GM18951 (cell line): ENCODE measurements around the gene AICDA.
"Not testable (repeated sequence)": the region's sequence is repeated elsewhere in the genome, so short reads cannot be mapped to it uniquely, and the experiment has no call there.

Experiments
- POLR2A ChIP-seq: IDR thresholded peaks from 4 replicates; pipeline ENCODE4 v1.6.1; 2011; ENCODE audit warnings: mild to moderate bottlenecking; ENCODE audit not compliant: insufficient read length, insufficient read depth; ENCODE audit errors: extremely low read depth
- in situ Hi-C: fragments of 300-500 bp; cut with MboI; formaldehyde crosslinking; loops from one replicate; pipeline ENCODE4 v1.12.0; 2022; ENCODE audit warnings: low sequenced_read_pairs, mixed read lengths, inconsistent platforms; ENCODE audit not compliant: unreplicated experiment

The AICDA gene

DNA sequence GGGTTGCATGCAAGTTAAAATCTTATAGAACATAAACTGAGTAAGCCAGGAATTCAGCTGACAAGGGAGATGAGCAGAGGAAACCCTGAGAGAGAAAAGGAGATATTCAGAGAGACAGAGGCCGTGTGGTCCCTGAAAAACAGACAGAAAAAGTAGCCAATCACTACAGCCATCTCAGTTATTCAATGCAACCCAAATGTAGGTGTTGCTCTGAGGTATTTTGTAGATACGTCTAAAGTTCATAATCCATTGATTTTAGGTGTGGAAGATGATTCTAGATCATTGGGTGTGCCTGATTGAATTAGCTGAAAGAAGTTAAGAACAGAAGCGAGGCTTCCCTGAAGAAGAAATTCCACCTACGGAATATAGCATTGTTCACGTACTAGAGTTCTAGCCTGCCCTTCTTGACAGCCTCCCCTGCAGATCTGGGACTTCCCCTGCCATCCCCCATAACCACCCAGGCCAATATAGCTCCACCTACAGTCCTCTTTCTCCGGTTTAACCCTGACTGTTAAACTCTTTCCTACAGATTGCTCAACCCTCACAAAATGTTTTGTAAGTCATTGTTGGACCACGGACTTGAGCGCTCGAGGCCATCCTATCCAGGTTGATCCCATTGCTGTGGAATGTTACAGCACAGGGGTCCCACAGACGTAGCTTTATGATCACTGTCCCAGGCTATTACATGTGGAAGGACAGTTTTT lies 21.7 kb downstream of the AICDA start:
- no peak for TF ChIP-seq POLR2A

DNA sequence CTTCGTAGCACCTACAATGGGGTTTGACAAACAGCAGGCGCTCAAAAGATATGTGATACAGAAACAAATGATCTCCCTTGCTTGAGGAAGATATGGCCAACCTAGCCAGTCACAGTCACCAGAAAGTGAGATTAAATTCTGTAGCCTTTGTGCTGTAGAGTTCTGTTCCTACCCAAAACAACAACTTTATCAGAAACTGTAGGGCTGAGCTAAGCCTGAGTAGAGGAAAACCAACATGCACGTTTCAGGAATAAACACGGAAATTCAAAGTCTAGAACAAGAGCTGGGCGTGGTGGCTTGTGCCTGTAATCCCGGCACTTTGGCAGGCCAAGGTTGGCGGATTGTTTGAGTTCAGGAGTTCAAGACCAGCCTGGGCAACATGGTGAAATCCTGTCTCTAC lies 23.0 kb downstream of the AICDA start:
- in situ Hi-C loops, result no loop called here
- no peak for TF ChIP-seq POLR2A

More for the DNA sequence above, 21.7 kb downstream of the AICDA start:
- in situ Hi-C loops, result no loop called here

DNA sequence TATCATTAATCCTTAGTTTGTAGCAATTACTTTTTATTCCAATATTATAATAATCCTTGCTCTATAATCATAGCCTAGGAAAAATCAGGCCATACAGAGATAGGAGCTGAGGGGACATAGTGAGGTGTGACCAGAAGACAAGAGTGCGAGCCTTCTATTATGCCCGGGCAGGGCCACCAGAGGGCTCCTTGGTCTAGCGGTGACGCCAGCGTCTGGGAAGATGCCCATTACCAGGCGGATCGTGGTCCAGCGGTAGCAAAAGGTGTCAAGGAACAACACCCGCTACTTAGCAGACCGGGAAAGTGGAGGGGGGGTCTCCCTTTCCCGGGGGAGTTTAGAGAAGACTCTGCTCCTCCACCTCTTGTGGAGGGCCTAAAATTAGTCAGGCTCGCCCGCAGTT lies 28.2 kb downstream of the AICDA start:
- in situ Hi-C loops, result not testable (repeated sequence)

DNA sequence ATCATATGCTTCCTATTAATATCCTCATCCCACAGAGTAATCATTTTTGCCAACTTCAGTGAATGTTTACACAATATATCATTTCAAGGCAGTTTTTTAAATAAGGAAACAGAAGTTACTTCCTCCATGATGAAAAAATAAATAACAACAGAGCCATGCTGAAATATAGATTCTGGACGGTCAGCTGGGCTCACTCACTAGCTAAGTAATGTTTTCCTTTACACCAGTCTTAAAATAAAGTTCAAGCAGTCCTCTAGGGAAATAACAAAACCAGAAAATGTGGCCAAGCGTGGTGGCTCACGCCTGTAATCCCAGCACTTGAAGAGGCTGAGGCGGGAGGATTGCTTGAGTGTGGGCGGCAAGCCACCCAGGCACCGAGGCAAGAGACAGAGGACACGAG lies 28.7 kb downstream of the AICDA start:
- TF ChIP-seq POLR2A, result no peak
- in situ Hi-C loops, result no loop called here

DNA sequence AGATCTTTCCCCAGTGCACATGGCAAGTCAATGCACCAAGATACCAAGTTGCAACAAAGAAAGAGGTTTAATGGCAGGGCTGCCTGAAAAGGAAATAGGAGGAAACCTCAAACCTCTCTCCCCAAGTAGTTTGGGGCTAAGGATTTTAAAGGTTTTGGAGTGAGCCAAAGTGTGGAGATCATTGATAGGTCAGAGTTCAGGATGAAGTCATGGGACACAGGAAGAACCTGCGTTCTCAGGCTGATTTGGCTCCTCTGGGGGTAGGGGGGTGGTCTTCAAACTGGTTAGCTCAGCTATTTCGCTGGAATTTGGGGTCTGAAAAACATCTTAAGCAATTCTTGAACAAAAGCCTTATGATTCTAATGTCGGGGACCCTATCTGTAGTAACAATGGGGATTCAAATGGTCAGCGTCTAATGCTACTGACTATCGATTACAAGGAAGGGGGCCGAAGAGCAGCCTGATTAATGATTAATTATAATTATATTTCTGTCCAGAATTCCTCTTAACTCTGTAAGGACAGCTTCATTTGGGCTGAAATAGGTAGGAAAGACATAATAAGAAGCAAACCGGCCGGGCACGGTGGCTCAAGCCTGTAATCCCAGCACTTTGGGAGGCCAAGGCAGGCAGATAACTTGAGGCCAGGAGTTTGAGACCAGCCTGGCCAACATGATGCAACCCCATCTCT lies 31.4 kb downstream of the AICDA start:
- in situ Hi-C loops, result no loop called here
- no peak for TF ChIP-seq POLR2A

DNA sequence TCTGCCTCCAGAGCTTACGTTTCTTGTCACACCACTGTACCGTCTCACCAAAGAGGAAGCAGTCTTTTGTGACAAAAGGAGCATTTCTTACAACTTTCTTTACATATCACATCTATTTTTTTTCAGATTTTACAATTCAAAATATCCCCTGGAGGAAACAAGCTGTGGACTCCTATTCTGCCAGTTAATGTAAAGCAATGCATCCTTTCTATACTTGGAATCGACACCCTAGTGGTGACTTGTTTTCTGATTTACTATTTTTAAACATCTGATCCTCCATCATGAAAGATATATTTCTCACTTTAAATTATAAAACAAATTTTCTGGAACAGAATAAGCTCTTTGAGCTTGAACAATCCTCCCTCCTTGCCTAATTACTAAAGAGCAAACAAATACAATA lies 34.8 kb downstream of the AICDA start:
- in situ Hi-C loops, result no loop called here

DNA sequence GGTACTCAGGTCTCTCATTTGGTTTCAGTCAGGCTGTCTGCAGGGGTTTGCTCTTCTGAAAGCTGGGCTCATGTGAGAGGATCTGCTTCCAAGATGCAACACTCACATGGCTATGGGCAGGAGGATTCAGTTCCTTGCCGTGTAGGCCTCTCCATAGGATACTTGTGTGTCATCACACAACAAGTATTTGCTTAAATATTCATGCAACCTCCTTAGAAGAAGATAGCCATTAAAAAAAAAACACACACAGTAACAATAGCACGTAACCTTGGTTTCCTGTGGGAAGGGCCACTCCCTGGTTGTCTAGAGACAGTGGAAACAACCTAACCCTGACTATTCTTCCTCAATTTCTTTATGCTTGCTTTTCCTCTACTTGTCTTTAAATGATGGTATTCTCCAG lies 40.2 kb downstream of the AICDA start:
- no peak for TF ChIP-seq POLR2A
- in situ Hi-C loops, result no loop called here

More for the DNA sequence above, 34.8 kb downstream of the AICDA start:
- no peak for TF ChIP-seq POLR2A

DNA sequence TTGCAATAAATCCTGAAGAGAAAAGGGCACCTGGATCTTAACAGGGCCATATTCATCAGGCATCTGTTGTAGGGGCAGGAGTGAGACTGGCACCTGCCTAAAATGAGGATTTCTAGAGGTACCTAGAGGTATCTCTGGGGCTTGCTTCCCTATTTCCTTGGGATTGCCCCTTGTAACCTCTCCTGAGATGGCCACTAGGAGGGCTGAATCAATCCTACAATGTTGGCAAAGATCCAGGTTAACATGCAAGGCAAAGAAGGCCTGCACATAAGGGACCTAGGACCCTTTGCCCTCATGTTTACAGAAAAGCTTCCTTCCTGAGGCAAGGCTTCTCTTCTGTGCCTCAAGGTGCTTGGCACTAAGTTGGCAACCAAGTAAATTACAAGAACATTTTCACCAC lies 46.1 kb downstream of the AICDA start:
- TF ChIP-seq POLR2A, result no peak
- in situ Hi-C loops, result no loop called here

DNA sequence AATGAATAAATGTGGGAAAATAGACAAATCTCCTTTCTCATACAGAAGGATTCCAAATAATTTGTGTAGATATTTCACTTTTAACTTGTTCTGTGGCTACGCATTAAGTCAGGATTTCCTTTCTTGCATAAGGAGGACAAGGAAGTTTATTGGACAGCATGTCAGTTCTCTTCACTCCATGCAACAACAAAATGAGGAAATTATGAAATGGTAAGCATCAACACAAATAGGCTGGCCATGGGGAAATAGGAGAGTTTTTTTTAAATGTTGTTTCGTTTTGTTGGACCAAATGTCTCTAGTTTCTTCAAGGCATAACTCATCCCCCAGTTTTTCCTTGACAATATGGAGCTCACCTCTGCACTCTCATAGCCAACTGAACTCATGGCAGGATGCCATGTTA lies 46.6 kb downstream of the AICDA start:
- in situ Hi-C loops, result not testable (repeated sequence)

DNA sequence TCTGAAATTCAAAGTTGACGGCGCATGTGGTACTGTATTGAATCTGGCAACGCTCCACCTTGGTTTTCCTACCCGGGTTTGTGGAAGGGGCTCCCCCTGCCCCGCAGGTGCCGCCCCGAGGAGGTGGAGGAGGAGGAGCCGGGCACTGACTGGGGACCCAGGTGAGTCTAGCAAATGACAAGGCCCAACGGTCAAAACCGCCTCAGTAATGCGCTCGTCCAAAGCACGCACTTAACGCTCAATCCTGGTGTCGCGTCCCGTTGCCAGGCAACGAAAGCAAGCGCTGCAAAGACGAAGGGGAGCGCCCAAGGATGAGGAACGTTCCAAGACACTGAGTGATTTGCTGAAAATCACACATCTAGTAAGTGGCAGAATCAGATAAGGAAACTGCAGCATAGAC lies 48.0 kb downstream of the AICDA start:
- no peak for TF ChIP-seq POLR2A
- in situ Hi-C loops, result no loop called here

DNA sequence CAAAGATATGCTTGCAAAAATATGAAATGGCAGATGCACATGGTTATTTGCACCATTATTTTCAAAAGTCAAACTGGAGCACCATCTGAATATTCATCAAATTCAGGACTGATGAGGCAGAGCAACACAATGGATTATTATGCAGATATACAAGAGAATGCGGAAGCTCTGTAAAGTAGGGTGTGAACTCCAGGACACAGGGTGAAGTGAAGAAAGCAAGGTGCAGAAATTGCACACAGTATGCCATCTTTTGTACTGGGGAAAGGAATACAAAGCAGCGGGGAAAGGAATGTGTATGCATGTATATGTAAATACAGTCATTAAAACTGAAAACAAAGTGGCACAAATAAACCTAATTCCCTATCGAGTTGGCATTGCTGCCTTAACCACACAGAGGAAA lies 49.3 kb downstream of the AICDA start:
- in situ Hi-C loops, result no loop called here
- no peak for TF ChIP-seq POLR2A

DNA sequence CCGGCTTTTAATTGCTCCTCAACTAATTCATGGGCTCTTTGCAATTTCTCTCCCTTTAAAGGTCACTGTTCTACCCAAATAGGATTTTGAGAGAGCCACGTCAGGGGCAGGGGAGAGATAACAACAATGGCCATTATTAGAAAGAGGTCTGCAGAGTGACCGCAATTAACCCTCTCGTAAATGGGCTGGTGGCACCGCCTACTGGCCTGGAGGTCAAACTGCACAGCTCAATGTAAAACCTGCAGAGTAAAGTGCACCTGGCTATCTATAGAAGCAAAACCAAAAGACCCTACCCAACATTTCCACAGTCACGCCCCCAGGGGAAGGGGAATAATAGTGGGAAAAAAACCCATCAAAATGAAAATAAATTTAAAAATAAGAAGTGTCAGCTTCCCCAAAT lies 50.3 kb downstream of the AICDA start:
- TF ChIP-seq POLR2A, result no peak

DNA sequence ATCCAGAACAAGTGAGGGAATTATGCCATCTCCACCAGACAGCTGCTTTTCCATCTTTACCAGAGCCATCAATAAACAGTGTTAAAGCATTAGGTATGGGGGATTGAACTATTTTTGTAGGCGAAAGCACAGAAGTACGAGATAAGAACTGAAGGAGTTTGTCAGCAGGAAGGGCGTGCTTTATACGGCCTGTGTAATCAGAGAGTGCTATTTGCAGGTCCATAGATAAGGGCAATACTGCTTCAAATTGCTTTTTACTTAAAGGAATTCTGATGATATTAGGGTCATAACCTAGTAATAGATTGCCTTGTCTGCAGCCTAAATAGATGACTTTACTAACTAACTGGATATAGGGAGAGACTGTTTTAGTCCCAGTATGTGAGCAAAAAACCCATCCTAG lies 51.6 kb downstream of the AICDA start:
- no peak for TF ChIP-seq POLR2A
- in situ Hi-C loops, result no loop called here

More for the DNA sequence above, 50.3 kb downstream of the AICDA start:
- in situ Hi-C loops, result no loop called here

DNA sequence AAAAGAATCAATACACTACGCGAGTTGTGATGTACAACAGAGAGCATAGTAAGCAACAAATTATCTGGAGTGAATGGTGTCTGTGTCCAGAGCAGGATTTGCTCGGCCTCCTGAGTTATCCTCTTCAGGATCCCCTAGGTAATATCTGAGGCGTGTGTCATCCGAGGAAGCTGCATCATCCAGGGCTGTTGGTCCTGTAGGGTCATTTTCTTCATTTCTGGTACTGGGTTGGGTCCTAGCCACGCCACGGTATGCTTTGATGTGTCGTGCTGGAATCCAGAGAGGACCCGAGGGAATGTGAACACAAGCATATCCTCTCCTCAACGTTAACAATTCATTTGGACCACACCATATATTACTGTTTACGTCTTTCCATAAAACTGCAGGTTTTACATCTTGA lies 53.0 kb downstream of the AICDA start:
- no peak for TF ChIP-seq POLR2A
- in situ Hi-C loops, result no loop called here

DNA sequence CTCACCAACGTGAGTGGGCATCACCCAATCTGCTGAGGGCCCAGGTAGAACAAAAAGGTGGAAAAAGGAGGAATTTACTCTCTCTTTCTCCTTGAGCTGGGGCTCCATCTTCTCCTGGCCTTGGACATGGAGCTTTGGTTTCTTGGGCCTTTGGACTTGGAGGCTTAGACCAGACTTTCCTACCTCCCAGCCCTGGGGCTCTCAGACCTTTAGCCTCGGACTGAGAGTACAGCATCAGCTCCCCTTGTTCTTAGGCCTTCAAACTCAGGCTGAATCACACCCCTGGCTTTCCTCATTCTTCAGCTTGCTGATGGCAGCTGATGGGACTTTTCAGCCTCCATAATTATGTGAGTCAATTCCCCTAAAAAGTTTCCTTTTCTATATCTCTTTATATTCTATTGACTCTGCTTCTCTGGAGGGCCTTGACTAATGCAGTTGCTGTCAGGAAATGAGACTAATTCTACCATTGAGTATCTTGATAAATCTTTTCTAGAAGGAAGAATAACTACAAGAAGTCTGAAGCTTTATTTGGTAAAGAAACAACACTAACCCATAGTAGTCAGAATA lies 56.0 kb downstream of the AICDA start:
- in situ Hi-C loops, result no loop called here
- TF ChIP-seq POLR2A, result no peak
